Measurements from ENCODE around the gene ADCY6.

ADCY6 gene

DNA sequence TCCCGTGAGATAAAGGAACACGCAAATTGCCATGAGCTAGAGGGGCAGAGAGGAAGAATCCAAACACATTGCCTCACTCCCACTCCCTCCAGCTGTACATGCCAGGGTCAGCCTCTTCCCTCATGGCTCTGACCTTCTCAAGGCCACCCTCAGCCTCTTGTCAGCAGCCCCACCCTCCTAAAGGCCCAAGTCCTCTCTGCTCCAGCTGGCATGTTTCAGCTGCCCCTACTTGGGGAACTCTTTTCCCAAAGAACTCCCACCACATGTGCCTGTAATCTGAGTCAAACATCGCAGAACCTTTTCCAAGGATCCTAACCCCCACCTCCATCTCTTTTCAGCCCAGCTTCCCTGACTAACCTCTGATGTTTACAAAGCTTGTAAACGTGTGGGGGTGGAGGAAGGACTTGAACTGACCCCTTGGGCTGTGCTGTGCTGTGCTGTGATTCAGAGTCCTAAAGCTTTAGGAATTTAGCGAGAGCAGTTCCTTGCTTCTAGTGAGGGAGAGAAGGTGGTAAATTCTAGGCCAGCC lies 22.1 kb upstream of the ADCY6 start:
- peak; percentile 81 to 83 for DNase-seq (ENCODE audit: low read depth in 2 of 2)
- no peak overlapping the region for H3K4me3 ChIP-seq (replicated peaks in 1 of 2; ENCODE audit: low read depth in 2 of 2, low read length in 2 of 2)
- TF ChIP-seq, protein P1, sequence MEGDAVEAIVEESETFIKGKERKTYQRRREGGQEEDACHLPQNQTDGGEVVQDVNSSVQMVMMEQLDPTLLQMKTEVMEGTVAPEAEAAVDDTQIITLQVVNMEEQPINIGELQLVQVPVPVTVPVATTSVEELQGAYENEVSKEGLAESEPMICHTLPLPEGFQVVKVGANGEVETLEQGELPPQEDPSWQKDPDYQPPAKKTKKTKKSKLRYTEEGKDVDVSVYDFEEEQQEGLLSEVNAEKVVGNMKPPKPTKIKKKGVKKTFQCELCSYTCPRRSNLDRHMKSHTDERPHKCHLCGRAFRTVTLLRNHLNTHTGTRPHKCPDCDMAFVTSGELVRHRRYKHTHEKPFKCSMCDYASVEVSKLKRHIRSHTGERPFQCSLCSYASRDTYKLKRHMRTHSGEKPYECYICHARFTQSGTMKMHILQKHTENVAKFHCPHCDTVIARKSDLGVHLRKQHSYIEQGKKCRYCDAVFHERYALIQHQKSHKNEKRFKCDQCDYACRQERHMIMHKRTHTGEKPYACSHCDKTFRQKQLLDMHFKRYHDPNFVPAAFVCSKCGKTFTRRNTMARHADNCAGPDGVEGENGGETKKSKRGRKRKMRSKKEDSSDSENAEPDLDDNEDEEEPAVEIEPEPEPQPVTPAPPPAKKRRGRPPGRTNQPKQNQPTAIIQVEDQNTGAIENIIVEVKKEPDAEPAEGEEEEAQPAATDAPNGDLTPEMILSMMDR (IDR thresholded peaks at IDR 0.05; ENCODE audit: low read depth, low read length): no peak

DNA sequence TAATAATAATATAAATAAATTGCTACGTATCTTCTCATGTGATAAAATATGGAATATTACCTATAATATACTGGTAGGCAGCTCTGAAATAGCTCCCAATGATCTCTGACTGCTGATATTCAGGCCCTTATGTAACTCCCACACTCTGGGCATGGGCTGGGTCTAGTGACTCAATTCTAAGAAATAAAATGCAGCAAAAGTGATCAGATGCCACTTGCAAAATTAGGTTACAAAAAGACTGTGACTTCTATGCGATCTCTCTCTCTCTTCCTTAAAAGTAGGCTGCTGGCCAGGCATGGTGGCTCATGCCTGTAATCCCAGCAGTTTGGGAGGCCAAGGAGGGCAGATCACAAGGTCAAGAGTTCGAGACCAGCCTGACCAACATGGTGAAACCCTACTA lies 19.1 kb upstream of the ADCY6 start:
- no peak overlapping the region for H3K4me3 ChIP-seq (replicated peaks in 1 of 2; ENCODE audit: low read depth in 2 of 2, low read length in 2 of 2)
- no peak for DNase-seq (ENCODE audit: low read depth in 2 of 2)
- TF ChIP-seq, protein P1 (IDR thresholded peaks at IDR 0.05; ENCODE audit: low read depth, low read length): no peak

DNA sequence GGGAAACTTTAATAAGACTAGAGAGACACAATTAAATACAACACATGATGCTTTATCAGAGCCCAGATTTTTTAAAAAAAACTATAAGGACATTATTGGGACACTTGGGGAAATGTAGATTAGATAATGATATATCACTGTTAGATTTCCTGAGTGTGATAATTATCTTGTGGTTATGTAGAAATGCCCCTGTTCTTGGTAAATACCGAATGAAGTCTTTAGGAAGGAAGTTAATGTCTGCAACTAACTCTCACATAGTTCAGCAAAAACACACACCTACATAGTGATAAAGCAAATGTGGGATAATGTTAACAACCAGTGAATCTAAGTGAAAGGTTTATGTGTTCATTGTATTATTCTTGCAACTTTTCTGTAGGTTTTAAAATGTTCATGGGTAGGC lies 14.8 kb upstream of the ADCY6 start:
- no peak overlapping the region for H3K4me3 ChIP-seq (replicated peaks in 1 of 2; ENCODE audit: low read depth in 2 of 2, low read length in 2 of 2)
- DNase-seq (ENCODE audit: low read depth in 2 of 2): no peak
- TF ChIP-seq, protein P1 (IDR thresholded peaks at IDR 0.05; ENCODE audit: low read depth, low read length): no peak

DNA sequence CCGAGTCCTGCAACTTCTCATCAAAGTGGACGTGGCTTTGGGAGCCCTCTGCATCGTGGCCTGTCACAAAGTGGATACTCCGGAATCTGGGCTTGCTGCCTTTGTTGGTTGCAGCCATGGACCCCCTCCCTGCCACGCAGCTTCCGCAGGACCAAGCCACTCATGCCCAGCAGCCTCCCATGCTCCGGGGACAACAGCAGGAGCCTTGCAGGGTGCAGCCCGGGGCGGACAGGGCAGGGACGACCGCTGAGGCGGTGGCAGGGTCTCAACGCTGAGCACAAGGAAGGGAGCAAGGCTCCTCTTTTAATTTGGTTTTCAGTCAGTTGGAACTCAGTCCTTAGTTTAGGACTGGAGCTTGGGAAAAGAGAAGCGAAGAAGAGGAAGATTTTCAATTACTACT lies 12.1 kb upstream of the ADCY6 start:
- DNase-seq (ENCODE audit: low read depth in 2 of 2): no peak
- TF ChIP-seq, protein P1 (IDR thresholded peaks at IDR 0.05; ENCODE audit: low read depth, low read length): no peak
- H3K4me3 ChIP-seq (replicated peaks in 1 of 2; ENCODE audit: low read depth in 2 of 2, low read length in 2 of 2): no peak overlapping the region

DNA sequence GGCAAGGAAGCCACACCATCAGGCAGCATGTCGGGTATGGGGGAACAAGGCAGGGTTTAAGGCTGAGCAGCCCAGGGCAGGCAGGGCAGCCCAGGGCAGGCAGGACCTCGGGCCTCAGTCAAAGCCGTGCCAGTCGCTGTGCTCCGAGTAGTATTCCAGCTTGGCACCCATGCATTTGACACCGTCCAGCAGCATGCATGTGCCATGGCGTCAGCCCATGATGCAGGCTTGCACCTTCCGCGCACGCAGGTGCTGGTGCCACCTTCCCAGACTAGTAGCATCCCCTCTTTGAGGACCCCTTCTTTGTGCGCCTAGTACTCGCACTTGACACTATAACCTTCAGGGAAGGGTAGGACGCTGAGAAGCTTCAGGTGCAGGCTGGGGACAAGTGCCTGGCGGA lies 11.6 kb upstream of the ADCY6 start:
- DNase-seq (ENCODE audit: low read depth in 2 of 2): no peak
- H3K4me3 ChIP-seq (replicated peaks in 1 of 2; ENCODE audit: low read depth in 2 of 2, low read length in 2 of 2): no peak overlapping the region
- TF ChIP-seq, protein P1 (IDR thresholded peaks at IDR 0.05; ENCODE audit: low read depth, low read length): no peak

DNA sequence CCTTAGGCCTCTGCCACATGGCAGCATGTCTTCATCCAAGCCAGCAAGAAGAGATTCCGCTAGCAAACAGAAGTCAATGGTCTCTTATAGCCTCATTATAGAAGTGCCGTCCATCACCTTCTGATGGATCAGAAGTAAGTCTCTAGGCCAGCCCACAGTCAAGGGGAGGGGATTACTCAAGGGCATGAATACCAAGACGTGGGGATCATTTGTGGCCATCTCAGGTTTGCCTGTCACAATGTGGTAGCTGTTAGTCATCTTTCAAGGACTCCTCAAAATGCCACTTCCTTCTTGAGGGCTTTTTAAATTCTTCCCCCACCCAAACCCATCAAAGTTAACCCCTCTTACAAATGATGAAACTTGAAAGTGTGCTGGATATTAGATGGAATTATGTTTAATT lies 8.1 kb upstream of the ADCY6 start:
- TF ChIP-seq, protein P1 (IDR thresholded peaks at IDR 0.05; ENCODE audit: low read depth, low read length): no peak
- no peak for DNase-seq (ENCODE audit: low read depth in 2 of 2)
- H3K4me3 ChIP-seq (replicated peaks in 1 of 2; ENCODE audit: low read depth in 2 of 2, low read length in 2 of 2): no peak overlapping the region
